ENCODE results near the gene APBB2.

Gene APBB2

GRCh38 chr4:41215155-41215554 lies 813 bp upstream of the APBB2 start:
- DNase-seq: no peak

GRCh38 chr4:41214825-41215146 lies 444 bp upstream of the APBB2 start:
- DNase-seq: no peak

- DNase-seq: no peak
Measured at GRCh38 chr4:41213625-41214135, 662 bp downstream of the APBB2 start.

- DNase-seq: peak in 1 of 5 experiments; percentile 6
Measured at GRCh38 chr4:41212616-41213203, 1.6 kb downstream of the APBB2 start.

GRCh38 chr4:41211951-41212615 lies 2.3 kb downstream of the APBB2 start:
- no peak for DNase-seq

- no peak for DNase-seq
Measured at GRCh38 chr4:41209901-41210300, 4.4 kb downstream of the APBB2 start.

- no peak for DNase-seq
Measured at GRCh38 chr4:41209187-41209586, 5.2 kb downstream of the APBB2 start.

GRCh38 chr4:41207291-41207831 lies 7.0 kb downstream of the APBB2 start:
- no peak for DNase-seq

- no peak for DNase-seq
Measured at GRCh38 chr4:41205854-41206460, 8.4 kb downstream of the APBB2 start.

GRCh38 chr4:41205130-41205529 lies 9.2 kb downstream of the APBB2 start:
- no peak for DNase-seq

- DNase-seq: no peak
Measured at GRCh38 chr4:41204400-41204978, 9.9 kb downstream of the APBB2 start.

GRCh38 chr4:41203841-41204240 lies 10.5 kb downstream of the APBB2 start:
- DNase-seq: no peak

- no peak for DNase-seq
Measured at GRCh38 chr4:41202820-41203568, 11.3 kb downstream of the APBB2 start.

GRCh38 chr4:41202356-41202755 lies 12.0 kb downstream of the APBB2 start:
- DNase-seq: no peak

GRCh38 chr4:41200486-41201017 lies 13.8 kb downstream of the APBB2 start:
- no peak for DNase-seq

- DNase-seq: no peak
Measured at GRCh38 chr4:41199788-41200187, 14.6 kb downstream of the APBB2 start.

- no peak for DNase-seq
Measured at GRCh38 chr4:41197996-41198395, 16.3 kb downstream of the APBB2 start.

- no peak for DNase-seq
Measured at GRCh38 chr4:41197495-41197894, 16.8 kb downstream of the APBB2 start.

- DNase-seq: no peak
Measured at GRCh38 chr4:41196633-41197332, 17.6 kb downstream of the APBB2 start.

GRCh38 chr4:41192136-41192535 lies 22.2 kb downstream of the APBB2 start:
- no peak for DNase-seq

GRCh38 chr4:41189666-41190065 lies 24.7 kb downstream of the APBB2 start:
- DNase-seq: no peak

- DNase-seq: no peak
Measured at GRCh38 chr4:41189076-41189475, 25.3 kb downstream of the APBB2 start.
